Measurements from ENCODE around the gene NAA38.

NAA38 gene

GRCh38 chr17:7833011-7833794 is 24.2 kb downstream of the NAA38 start:
- peak overlapping the region; percentile 98 for H3K9ac ChIP-seq (ENCODE audit: low read length)
- peak overlapping the region in 1 of 2 experiments; percentile 28 for H3K23ac ChIP-seq (ENCODE audit: low read length in 2 of 2)
- peaks cover 19 to 27% of the 10 kb centered on the region in 2 experiments for H3K27me3 ChIP-seq (ENCODE audit: control insufficient read depth in 1 of 2, insufficient read depth in 1 of 2, low read length in 2 of 2)
- H3K79me1 ChIP-seq (replicated peaks; ENCODE audit: low read length, poor library complexity, severe bottlenecking): peaks cover 3% of the 10 kb centered on the region
- H3K36me3 ChIP-seq (ENCODE audit: control insufficient read depth in 1 of 2, insufficient read depth in 2 of 2, low read depth in 1 of 2, low read length in 2 of 2): no peaks in the 10 kb centered on the region
- no peak overlapping the region for H2BK120ac ChIP-seq (ENCODE audit: low read depth, low read length)
- H3K18ac ChIP-seq (ENCODE audit: low read depth in 1 of 2, low read length in 2 of 2): peak overlapping the region in 1 of 2 experiments; percentile 79
- no peak overlapping the region for H4K8ac ChIP-seq (ENCODE audit: low read length)
- no peak overlapping the region for H3K14ac ChIP-seq (ENCODE audit: low read length in 2 of 2)
- no peak overlapping the region for H3K27ac ChIP-seq (ENCODE audit: low read length, poor library complexity, severe bottlenecking)
- DNase-seq: no peak
- 61% methylated on average over 19 of the region's 19 CpGs for WGBS
- peaks cover 19% of the 10 kb centered on the region for H3K4me1 ChIP-seq (ENCODE audit: control insufficient read depth, insufficient read depth, low read depth, low read length)
- H4K91ac ChIP-seq (ENCODE audit: low read length): no peak overlapping the region
- H2AFZ ChIP-seq (ENCODE audit: low read depth, low read length): no peak overlapping the region
- H3K4me2 ChIP-seq (ENCODE audit: low read length, poor library complexity, severe bottlenecking): peak overlapping the region; percentile 55
- no peak overlapping the region for H2BK15ac ChIP-seq (ENCODE audit: low read depth, poor library complexity, severe bottlenecking)
- H2AK5ac ChIP-seq (ENCODE audit: low read length, severe bottlenecking): no peak overlapping the region
- H3K4me3 ChIP-seq (ENCODE audit: insufficient read depth in 1 of 2, low read depth in 1 of 2, low read length in 2 of 2): peak overlapping the region in 1 of 2 experiments; percentile 97
- no peaks in the 10 kb centered on the region for H3K9me3 ChIP-seq (ENCODE audit: control insufficient read depth, low read length)
- H3K4ac ChIP-seq (ENCODE audit: low read depth in 1 of 2, low read length in 2 of 2): peak overlapping the region in 1 of 2 experiments; percentile 6
- H2BK5ac ChIP-seq (ENCODE audit: low read depth, low read length, poor library complexity, severe bottlenecking): no peak overlapping the region
- H2BK12ac ChIP-seq (ENCODE audit: low read length in 2 of 2): peak overlapping the region; percentile 43 to 49

GRCh38 chr17:7832431-7832830 is 24.9 kb downstream of the NAA38 start:
- Histone ChIP-seq H3K27ac (ENCODE audit: low read length, poor library complexity, severe bottlenecking) (no peak overlapping the region), H3K79me1 (replicated peaks; ENCODE audit: low read length, poor library complexity, severe bottlenecking) (peaks cover 3% of the 10 kb centered on the region), H2BK12ac (ENCODE audit: low read length in 2 of 2) (no peak overlapping the region), H2BK120ac (ENCODE audit: low read depth, low read length) (no peak overlapping the region), H4K8ac (ENCODE audit: low read length) (no peak overlapping the region), H3K14ac (ENCODE audit: low read length in 2 of 2) (no peak overlapping the region), H4K91ac (ENCODE audit: low read length) (no peak overlapping the region), H3K9ac (ENCODE audit: low read length) (no peak overlapping the region), H3K4me2 (ENCODE audit: low read length, poor library complexity, severe bottlenecking) (no peak overlapping the region), H2BK15ac (ENCODE audit: low read depth, poor library complexity, severe bottlenecking) (no peak overlapping the region), H3K4me3 (ENCODE audit: insufficient read depth in 1 of 2, low read depth in 1 of 2, low read length in 2 of 2) (no peak overlapping the region), H2AFZ (ENCODE audit: low read depth, low read length) (no peak overlapping the region), H3K23ac (ENCODE audit: low read length in 2 of 2) (no peak overlapping the region), H3K36me3 (ENCODE audit: control insufficient read depth in 1 of 2, insufficient read depth in 2 of 2, low read depth in 1 of 2, low read length in 2 of 2) (no peaks in the 10 kb centered on the region), H2AK5ac (ENCODE audit: low read length, severe bottlenecking) (no peak overlapping the region), H3K27me3 (ENCODE audit: control insufficient read depth in 1 of 2, insufficient read depth in 1 of 2, low read length in 2 of 2) (peaks cover 22 to 27% of the 10 kb centered on the region in 2 experiments), H3K4ac (ENCODE audit: low read depth in 1 of 2, low read length in 2 of 2) (no peak overlapping the region), H2BK5ac (ENCODE audit: low read depth, low read length, poor library complexity, severe bottlenecking) (no peak overlapping the region), H3K18ac (ENCODE audit: low read depth in 1 of 2, low read length in 2 of 2) (no peak overlapping the region), H3K4me1 (ENCODE audit: control insufficient read depth, insufficient read depth, low read depth, low read length) (peaks cover 19% of the 10 kb centered on the region), H3K9me3 (ENCODE audit: control insufficient read depth, low read length) (no peaks in the 10 kb centered on the region)
- DNase-seq: no peak
- 85% methylated on average over 8 of the region's 10 CpGs for WGBS

- Histone ChIP-seq H3K4me2 (ENCODE audit: low read length, poor library complexity, severe bottlenecking) (no peak overlapping the region), H2BK15ac (ENCODE audit: low read depth, poor library complexity, severe bottlenecking) (no peak overlapping the region), H3K27me3 (ENCODE audit: control insufficient read depth in 1 of 2, insufficient read depth in 1 of 2, low read length in 2 of 2) (peaks cover 22 to 27% of the 10 kb centered on the region in 2 experiments), H2AK5ac (ENCODE audit: low read length, severe bottlenecking) (no peak overlapping the region), H2BK5ac (ENCODE audit: low read depth, low read length, poor library complexity, severe bottlenecking) (no peak overlapping the region), H4K91ac (ENCODE audit: low read length) (no peak overlapping the region), H3K4ac (ENCODE audit: low read depth in 1 of 2, low read length in 2 of 2) (no peak overlapping the region), H3K9ac (ENCODE audit: low read length) (no peak overlapping the region), H3K14ac (ENCODE audit: low read length in 2 of 2) (no peak overlapping the region), H2AFZ (ENCODE audit: low read depth, low read length) (no peak overlapping the region), H3K9me3 (ENCODE audit: control insufficient read depth, low read length) (no peaks in the 10 kb centered on the region), H3K79me1 (replicated peaks; ENCODE audit: low read length, poor library complexity, severe bottlenecking) (peaks cover 1% of the 10 kb centered on the region), H2BK120ac (ENCODE audit: low read depth, low read length) (no peak overlapping the region), H3K18ac (ENCODE audit: low read depth in 1 of 2, low read length in 2 of 2) (no peak overlapping the region), H3K23ac (ENCODE audit: low read length in 2 of 2) (no peak overlapping the region), H3K36me3 (ENCODE audit: control insufficient read depth in 1 of 2, insufficient read depth in 2 of 2, low read depth in 1 of 2, low read length in 2 of 2) (no peaks in the 10 kb centered on the region), H4K8ac (ENCODE audit: low read length) (no peak overlapping the region), H3K4me3 (ENCODE audit: insufficient read depth in 1 of 2, low read depth in 1 of 2, low read length in 2 of 2) (no peak overlapping the region), H2BK12ac (ENCODE audit: low read length in 2 of 2) (peak overlapping the region in 1 of 2 experiments; percentile 56), H3K4me1 (ENCODE audit: control insufficient read depth, insufficient read depth, low read depth, low read length) (peaks cover 14% of the 10 kb centered on the region), H3K27ac (ENCODE audit: low read length, poor library complexity, severe bottlenecking) (no peak overlapping the region)
- 83% methylated on average over 6 of the region's 7 CpGs for WGBS
- no peak for DNase-seq
Observed at GRCh38 chr17:7831233-7831632, 26.1 kb downstream of the NAA38 start.

GRCh38 chr17:7830616-7831015 is 26.7 kb downstream of the NAA38 start:
- H3K27me3 ChIP-seq (ENCODE audit: control insufficient read depth in 1 of 2, insufficient read depth in 1 of 2, low read length in 2 of 2): peaks cover 22 to 27% of the 10 kb centered on the region in 2 experiments
- no peak overlapping the region for H3K9ac ChIP-seq (ENCODE audit: low read length)
- no peak overlapping the region for H2BK15ac ChIP-seq (ENCODE audit: low read depth, poor library complexity, severe bottlenecking)
- no peak overlapping the region for H2BK5ac ChIP-seq (ENCODE audit: low read depth, low read length, poor library complexity, severe bottlenecking)
- H3K9me3 ChIP-seq (ENCODE audit: control insufficient read depth, low read length): no peaks in the 10 kb centered on the region
- no peak for DNase-seq
- no peak overlapping the region for H3K27ac ChIP-seq (ENCODE audit: low read length, poor library complexity, severe bottlenecking)
- H2AK5ac ChIP-seq (ENCODE audit: low read length, severe bottlenecking): no peak overlapping the region
- no peak overlapping the region for H3K18ac ChIP-seq (ENCODE audit: low read depth in 1 of 2, low read length in 2 of 2)
- H4K91ac ChIP-seq (ENCODE audit: low read length): no peak overlapping the region
- H3K4me3 ChIP-seq (ENCODE audit: insufficient read depth in 1 of 2, low read depth in 1 of 2, low read length in 2 of 2): no peak overlapping the region
- 95% methylated on average over 8 of the region's 8 CpGs for WGBS
- no peak overlapping the region for H3K14ac ChIP-seq (ENCODE audit: low read length in 2 of 2)
- no peak overlapping the region for H2BK12ac ChIP-seq (ENCODE audit: low read length in 2 of 2)
- H2AFZ ChIP-seq (ENCODE audit: low read depth, low read length): no peak overlapping the region
- H4K8ac ChIP-seq (ENCODE audit: low read length): no peak overlapping the region
- no peak overlapping the region for H3K4me2 ChIP-seq (ENCODE audit: low read length, poor library complexity, severe bottlenecking)
- H2BK120ac ChIP-seq (ENCODE audit: low read depth, low read length): no peak overlapping the region
- peaks cover 1% of the 10 kb centered on the region for H3K79me1 ChIP-seq (replicated peaks; ENCODE audit: low read length, poor library complexity, severe bottlenecking)
- peaks cover 14% of the 10 kb centered on the region for H3K4me1 ChIP-seq (ENCODE audit: control insufficient read depth, insufficient read depth, low read depth, low read length)
- peak overlapping the region in 1 of 2 experiments; percentile 56 for H3K23ac ChIP-seq (ENCODE audit: low read length in 2 of 2)
- no peaks in the 10 kb centered on the region for H3K36me3 ChIP-seq (ENCODE audit: control insufficient read depth in 1 of 2, insufficient read depth in 2 of 2, low read depth in 1 of 2, low read length in 2 of 2)
- no peak overlapping the region for H3K4ac ChIP-seq (ENCODE audit: low read depth in 1 of 2, low read length in 2 of 2)
